ENCODE results near the gene ITPR2.

Gene ITPR2

DNA sequence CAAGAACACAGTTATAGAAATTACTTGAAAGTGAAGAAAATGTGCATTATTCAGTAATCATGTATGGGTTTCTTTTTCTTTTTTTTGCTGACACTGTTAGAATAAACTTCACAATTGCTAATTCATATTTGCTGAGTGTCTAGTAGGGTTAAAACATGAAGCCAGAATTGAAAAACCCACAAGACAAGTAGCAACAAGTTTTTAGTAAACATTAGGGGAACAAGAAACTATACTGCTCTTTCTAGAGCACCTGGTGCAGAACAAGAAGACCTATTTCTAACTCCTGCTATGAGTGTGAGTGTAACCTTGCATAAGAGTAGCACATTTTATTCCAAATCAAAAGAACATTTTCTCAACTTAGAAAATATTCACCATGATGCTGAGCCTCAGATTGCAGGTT is 83.2 kb downstream of the ITPR2 start:
- peaks cover 8% of the 10 kb centered on the region for H3K9me3 ChIP-seq
- no peak for TF ChIP-seq Cebpa-rat (IDR thresholded peaks at IDR 0.05)
- no peaks in the 10 kb centered on the region for H4K20me1 ChIP-seq
- H3K4me3 ChIP-seq: no peak overlapping the region
- H3K27me3 ChIP-seq: no peaks in the 10 kb centered on the region
- no peak overlapping the region for H3K9ac ChIP-seq
- H3K27ac ChIP-seq: no peak overlapping the region
- H3K36me3 ChIP-seq: no peaks in the 10 kb centered on the region
- no peak overlapping the region for H3K4me2 ChIP-seq
- no peaks in the 10 kb centered on the region for H3K4me1 ChIP-seq

DNA sequence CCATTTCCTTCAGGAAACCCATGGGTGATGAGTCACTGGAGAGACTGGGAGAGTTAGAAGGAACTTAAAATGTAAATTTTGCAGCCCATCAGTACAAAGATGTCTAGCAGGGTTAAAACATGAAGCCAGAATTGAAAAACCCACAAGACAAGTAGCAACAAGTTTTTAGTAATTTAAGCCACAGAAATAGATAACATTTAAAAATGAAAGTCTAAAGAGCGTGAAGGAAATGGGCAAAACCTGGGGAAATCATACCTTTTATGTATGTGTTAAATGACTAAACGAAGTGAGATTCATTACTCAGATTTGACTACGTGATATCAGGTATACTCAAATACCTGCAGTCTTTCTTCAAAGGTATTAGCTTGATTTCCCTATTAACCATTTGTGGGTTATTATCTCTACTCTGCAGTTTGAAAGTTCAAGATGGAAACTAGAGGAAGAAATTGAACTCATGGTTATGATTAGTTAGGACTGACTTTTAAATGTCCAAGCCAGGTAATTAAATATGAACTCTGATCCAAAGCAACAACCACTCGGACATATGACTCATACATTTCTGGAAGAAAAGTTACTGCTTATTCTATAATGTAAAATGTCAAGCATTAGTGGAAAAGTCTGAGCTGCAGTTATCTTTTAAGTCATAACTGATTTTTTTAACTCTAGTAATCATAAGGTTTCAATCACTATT is 84.1 kb downstream of the ITPR2 start:
- Histone ChIP-seq H3K4me1 (no peaks in the 10 kb centered on the region), H3K27me3 (no peaks in the 10 kb centered on the region), H3K4me2 (no peak overlapping the region), H3K4me3 (no peak overlapping the region), H3K27ac (no peak overlapping the region), H4K20me1 (no peaks in the 10 kb centered on the region), H3K9me3 (no peaks in the 10 kb centered on the region), H3K36me3 (no peaks in the 10 kb centered on the region), H3K9ac (no peak overlapping the region)
- TF ChIP-seq Cebpa-rat (IDR thresholded peaks at IDR 0.05): no peak

DNA sequence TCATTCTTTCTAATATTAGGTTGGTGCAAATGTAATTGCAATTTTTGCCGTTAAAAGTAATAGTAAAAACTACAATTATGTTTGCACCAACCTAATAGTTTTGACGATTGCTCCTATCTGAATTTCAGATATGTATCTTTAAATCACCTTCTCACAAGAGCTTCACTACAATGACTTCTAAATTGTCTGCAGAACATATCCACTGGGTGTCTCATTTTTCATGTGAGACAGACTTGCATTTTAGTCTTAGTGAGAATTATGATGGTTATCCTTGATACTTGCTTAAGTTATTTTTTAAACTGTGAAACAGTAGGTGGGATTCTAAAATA is 84.6 kb downstream of the ITPR2 start:
- Histone ChIP-seq H3K9me3 (no peaks in the 10 kb centered on the region), H3K9ac (no peak overlapping the region), H3K4me3 (no peak overlapping the region), H3K27ac (no peak overlapping the region), H4K20me1 (no peaks in the 10 kb centered on the region), H3K4me2 (no peak overlapping the region), H3K36me3 (no peaks in the 10 kb centered on the region), H3K27me3 (no peaks in the 10 kb centered on the region), H3K4me1 (no peaks in the 10 kb centered on the region)
- TF ChIP-seq Cebpa-rat (IDR thresholded peaks at IDR 0.05): no peak

DNA sequence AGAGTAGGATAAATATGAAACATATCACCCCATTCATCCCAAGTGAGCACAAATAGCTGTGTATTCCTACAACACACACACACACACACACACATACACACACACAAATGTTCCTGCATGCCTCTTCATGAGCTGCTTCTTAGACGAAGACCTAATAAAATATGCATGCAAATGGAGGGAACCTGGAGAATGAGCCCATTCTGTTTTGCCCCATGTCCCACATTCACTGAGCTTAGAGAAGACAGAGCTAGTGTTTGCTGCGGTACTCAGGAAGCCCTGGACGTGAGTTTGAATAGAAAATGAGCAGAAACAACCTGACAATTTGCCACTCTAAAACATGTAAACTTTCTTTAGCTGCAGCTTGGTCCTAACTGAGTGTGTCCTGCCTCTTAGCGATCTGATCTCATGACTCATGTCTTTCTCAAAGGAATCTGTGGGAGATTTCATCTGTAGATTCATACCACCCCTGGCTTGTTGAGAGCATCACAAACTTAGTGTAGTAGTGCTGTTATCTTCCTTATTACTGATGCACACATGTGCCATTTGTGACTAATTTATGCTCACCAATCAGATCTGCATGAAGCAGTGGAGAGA is 86.8 kb downstream of the ITPR2 start:
- H3K27me3 ChIP-seq: no peaks in the 10 kb centered on the region
- H3K9ac ChIP-seq: no peak overlapping the region
- H3K27ac ChIP-seq: no peak overlapping the region
- TF ChIP-seq Cebpa-rat (IDR thresholded peaks at IDR 0.05): no peak
- no peaks in the 10 kb centered on the region for H3K4me1 ChIP-seq
- H3K4me3 ChIP-seq: no peak overlapping the region
- no peaks in the 10 kb centered on the region for H3K36me3 ChIP-seq
- H3K9me3 ChIP-seq: no peaks in the 10 kb centered on the region
- H4K20me1 ChIP-seq: no peaks in the 10 kb centered on the region
- H3K4me2 ChIP-seq: no peak overlapping the region

- H4K20me1 ChIP-seq: no peaks in the 10 kb centered on the region
- TF ChIP-seq Cebpa-rat (IDR thresholded peaks at IDR 0.05): no peak
- H3K27ac ChIP-seq: no peak overlapping the region
- H3K9me3 ChIP-seq: peaks cover 2% of the 10 kb centered on the region; the same call in 1 of the 2 replicates
- H3K4me1 ChIP-seq: no peaks in the 10 kb centered on the region
- H3K4me3 ChIP-seq: no peak overlapping the region
- H3K4me2 ChIP-seq: no peak overlapping the region
- no peaks in the 10 kb centered on the region for H3K27me3 ChIP-seq
- no peak overlapping the region for H3K9ac ChIP-seq
- H3K36me3 ChIP-seq: no peaks in the 10 kb centered on the region
Observed at GRCh38 chr12:26744697-26745440, 88.1 kb downstream of the ITPR2 start.

- Histone ChIP-seq H3K9me3 (peaks cover 9% of the 10 kb centered on the region), H3K4me2 (no peak overlapping the region), H3K9ac (no peak overlapping the region), H3K4me1 (no peaks in the 10 kb centered on the region), H3K4me3 (no peak overlapping the region), H4K20me1 (no peaks in the 10 kb centered on the region), H3K27ac (no peak overlapping the region), H3K27me3 (no peaks in the 10 kb centered on the region), H3K36me3 (peaks cover 3% of the 10 kb centered on the region; the same call in 1 of the 2 replicates)
- no peak for TF ChIP-seq Cebpa-rat (IDR thresholded peaks at IDR 0.05)
Observed at GRCh38 chr12:26744042-26744626, 88.9 kb downstream of the ITPR2 start.

- H3K27me3 ChIP-seq: no peaks in the 10 kb centered on the region
- H4K20me1 ChIP-seq: no peaks in the 10 kb centered on the region
- peaks cover 12% of the 10 kb centered on the region for H3K9me3 ChIP-seq
- H3K27ac ChIP-seq: no peak overlapping the region
- no peak for TF ChIP-seq Cebpa-rat (IDR thresholded peaks at IDR 0.05)
- H3K36me3 ChIP-seq: peaks cover 3% of the 10 kb centered on the region; the same call in 1 of the 2 replicates
- H3K4me2 ChIP-seq: no peak overlapping the region
- no peaks in the 10 kb centered on the region for H3K4me1 ChIP-seq
- H3K4me3 ChIP-seq: no peak overlapping the region
- no peak overlapping the region for H3K9ac ChIP-seq
Observed at GRCh38 chr12:26741584-26742227, 91.3 kb downstream of the ITPR2 start.

GRCh38 chr12:26740991-26741390 is 92.0 kb downstream of the ITPR2 start:
- peaks cover 12% of the 10 kb centered on the region for H3K9me3 ChIP-seq
- no peaks in the 10 kb centered on the region for H4K20me1 ChIP-seq
- H3K27ac ChIP-seq: no peak overlapping the region
- H3K27me3 ChIP-seq: no peaks in the 10 kb centered on the region
- H3K36me3 ChIP-seq: peaks cover 3% of the 10 kb centered on the region; the same call in 1 of the 2 replicates
- H3K4me2 ChIP-seq: no peak overlapping the region
- no peak overlapping the region for H3K9ac ChIP-seq
- TF ChIP-seq Cebpa-rat (IDR thresholded peaks at IDR 0.05): no peak
- H3K4me1 ChIP-seq: no peaks in the 10 kb centered on the region
- no peak overlapping the region for H3K4me3 ChIP-seq

DNA sequence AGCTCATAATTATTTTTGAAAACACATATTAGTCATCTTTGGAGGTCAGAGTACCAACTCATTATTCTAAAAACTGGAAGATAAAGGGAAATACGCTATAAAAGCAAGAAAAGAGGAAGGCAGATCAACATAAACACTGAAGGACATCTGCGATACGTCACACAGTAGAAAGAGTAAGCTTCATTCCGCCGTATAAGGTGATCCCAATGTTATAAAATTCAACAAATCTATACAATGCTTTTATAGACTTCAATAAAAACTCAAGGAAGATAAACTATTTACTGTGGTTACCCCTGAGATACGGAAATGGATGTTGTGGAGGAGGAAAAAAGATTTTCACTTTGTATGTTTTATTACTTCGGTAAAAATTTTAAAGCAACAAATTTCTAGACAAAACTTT is 92.6 kb downstream of the ITPR2 start:
- no peak overlapping the region for H3K27ac ChIP-seq
- peaks cover 3% of the 10 kb centered on the region; the same call in 1 of the 2 replicates for H3K36me3 ChIP-seq
- no peak for TF ChIP-seq Cebpa-rat (IDR thresholded peaks at IDR 0.05)

More for the DNA sequence above, 92.6 kb downstream of the ITPR2 start:
- H3K4me3 ChIP-seq: no peak overlapping the region
- no peaks in the 10 kb centered on the region for H3K4me1 ChIP-seq
- no peaks in the 10 kb centered on the region for H3K27me3 ChIP-seq
- no peak overlapping the region for H3K4me2 ChIP-seq
- no peaks in the 10 kb centered on the region for H4K20me1 ChIP-seq
- no peak overlapping the region for H3K9ac ChIP-seq
- H3K9me3 ChIP-seq: peaks cover 12% of the 10 kb centered on the region

Data from BLaER1 (cell line).